Measurements from ENCODE around the gene ISOC1. TPM values are rescaled to one million over a fixed set of nuclear protein-coding genes. Genes with fewer than 3 reads are reported as not detected.

The ISOC1 gene
- total and polyA plus RNA-seq, 2 donors (not counting 1 experiment from before 2014, with no cell fraction given): 7.5 to 10.6 TPM

- Histone ChIP-seq H3K4me2 (replicated peaks; ENCODE audit: low read depth, low read length, poor library complexity, severe bottlenecking) (no peak overlapping the region), H3K79me2 (ENCODE audit: control insufficient read depth, insufficient read depth, low read length) (no peaks in the 10 kb centered on the region), H3K9ac (ENCODE audit: low read length) (no peak overlapping the region), H4K20me1 (ENCODE audit: control insufficient read depth, insufficient read depth, low read length, poor library complexity, severe bottlenecking) (no peaks in the 10 kb centered on the region), H3K27ac (ENCODE audit: low read length in 2 of 2) (no peak overlapping the region), H3K36me3 (replicated peaks in 1 of 2; ENCODE audit: control extremely low read depth in 1 of 2, control insufficient read depth in 1 of 2, extremely low read depth in 1 of 2, insufficient read depth in 2 of 2, low read length in 1 of 2) (peaks cover 0 to 2% of the 10 kb centered on the region in 2 experiments), H3K27me3 (replicated peaks in 1 of 4; ENCODE audit: control extremely low read depth in 1 of 4, control insufficient read depth in 3 of 4, insufficient read depth in 4 of 4, low read length in 3 of 4) (no peaks in the 10 kb centered on the region), H3K9me3 (ENCODE audit: control extremely low read depth in 1 of 3, control insufficient read depth in 2 of 3, insufficient read depth in 1 of 3, low read length in 2 of 3) (no peaks in the 10 kb centered on the region), H3K4me3 (ENCODE audit: control extremely low read depth in 1 of 5, extremely low read depth in 1 of 5, insufficient read depth in 1 of 5, low read depth in 2 of 5, low read length in 4 of 5) (no peak overlapping the region), H2AFZ (ENCODE audit: insufficient read depth, low read depth, low read length, poor library complexity, severe bottlenecking) (no peak overlapping the region), H3K4me1 (ENCODE audit: control insufficient read depth in 2 of 2, insufficient read depth in 2 of 2, low read length in 2 of 2) (no peaks in the 10 kb centered on the region)
- DNase-seq (no peak), ATAC-seq (ENCODE audit: low read depth) (no peak)
- H3K9me3 Mint-ChIP-seq (ENCODE audit: insufficient read depth): no peaks in the 10 kb centered on the region
- no CpG with 5 or more reads among the region's 3 CpGs for WGBS (ENCODE audit: insufficient coverage)
- ChIA-PET CTCF (interaction anchor here (0.6 kb wide), 1 partner anchor 8 kb away, joined by 3 read pairs; no protein-coding TSS in a partner anchor), POLR2A (no interaction called here)
- H3K27me3 Mint-ChIP-seq: no peaks in the 10 kb centered on the region
- intact Hi-C loops (cut with micrococcal nuclease): no loop called here
- H3K4me1 Mint-ChIP-seq: no peaks in the 10 kb centered on the region
- no peak overlapping the region for H3K4me3 Mint-ChIP-seq
- no peak overlapping the region for H3K27ac Mint-ChIP-seq
- TF ChIP-seq CTCF (IDR thresholded peaks at IDR 0.05) (no peak), EZH2 (IDR thresholded peaks at IDR 0.05; ENCODE audit: borderline replicate concordance, insufficient read depth, low read depth, low read length, poor library complexity, severe bottlenecking) (no peak)
Observed at GRCh38 chr5:129116797-129117196, 22.2 kb downstream of the ISOC1 start.

- H3K4me3 Mint-ChIP-seq: no peak overlapping the region
- H3K27me3 Mint-ChIP-seq: no peaks in the 10 kb centered on the region
- H3K27ac Mint-ChIP-seq: no peak overlapping the region
- intact Hi-C loops (cut with micrococcal nuclease): no loop called here
- Histone ChIP-seq H4K20me1 (ENCODE audit: control insufficient read depth, insufficient read depth, low read length, poor library complexity, severe bottlenecking) (no peaks in the 10 kb centered on the region), H2AFZ (ENCODE audit: insufficient read depth, low read depth, low read length, poor library complexity, severe bottlenecking) (no peak overlapping the region), H3K27me3 (replicated peaks in 1 of 4; ENCODE audit: control extremely low read depth in 1 of 4, control insufficient read depth in 3 of 4, insufficient read depth in 4 of 4, low read length in 3 of 4) (no peaks in the 10 kb centered on the region), H3K27ac (ENCODE audit: low read length in 2 of 2) (no peak overlapping the region), H3K79me2 (ENCODE audit: control insufficient read depth, insufficient read depth, low read length) (no peaks in the 10 kb centered on the region), H3K4me1 (ENCODE audit: control insufficient read depth in 2 of 2, insufficient read depth in 2 of 2, low read length in 2 of 2) (no peaks in the 10 kb centered on the region), H3K4me3 (ENCODE audit: control extremely low read depth in 1 of 5, extremely low read depth in 1 of 5, insufficient read depth in 1 of 5, low read depth in 2 of 5, low read length in 4 of 5) (no peak overlapping the region), H3K9me3 (ENCODE audit: control extremely low read depth in 1 of 3, control insufficient read depth in 2 of 3, insufficient read depth in 1 of 3, low read length in 2 of 3) (no peaks in the 10 kb centered on the region), H3K4me2 (replicated peaks; ENCODE audit: low read depth, low read length, poor library complexity, severe bottlenecking) (no peak overlapping the region), H3K36me3 (replicated peaks in 1 of 2; ENCODE audit: control extremely low read depth in 1 of 2, control insufficient read depth in 1 of 2, extremely low read depth in 1 of 2, insufficient read depth in 2 of 2, low read length in 1 of 2) (peaks cover 0 to 2% of the 10 kb centered on the region in 2 experiments), H3K9ac (ENCODE audit: low read length) (no peak overlapping the region)
- TF ChIP-seq CTCF (IDR thresholded peaks at IDR 0.05): no peak
- TF ChIP-seq EZH2 (IDR thresholded peaks at IDR 0.05; ENCODE audit: borderline replicate concordance, insufficient read depth, low read depth, low read length, poor library complexity, severe bottlenecking): no peak
- no peak for ATAC-seq (ENCODE audit: low read depth)
- ChIA-PET CTCF (no interaction called here), POLR2A (no interaction called here)
- no peaks in the 10 kb centered on the region for H3K9me3 Mint-ChIP-seq (ENCODE audit: insufficient read depth)
- DNase-seq: no peak
- no peaks in the 10 kb centered on the region for H3K4me1 Mint-ChIP-seq
Observed at GRCh38 chr5:129118405-129118804, 23.9 kb downstream of the ISOC1 start.
